Suprapubic skin (tissue), 4 donors: Measurements from ENCODE around the gene MTCH1. TPM values are rescaled to one million over a fixed set of nuclear protein-coding genes. Genes with fewer than 3 reads are reported as not detected.

Source experiments
- DNase-seq, 2 donors: peaks; one replicate each; pipeline ENCODE4 v3.0.0-alpha.2; 2019; ENCODE audit warnings: low spot score in 2 of 2
- H3K27ac ChIP-seq: fragments of 200-600 bp; sonication (generic); one replicate; pipeline ENCODE4 v1.5.1; 2019
- H3K27me3 ChIP-seq: fragments of 200-600 bp; sonication (generic); one replicate; pipeline ENCODE4 v1.5.1; 2019
- H3K36me3 ChIP-seq: fragments of 200-600 bp; sonication (generic); one replicate; pipeline ENCODE4 v1.5.1; 2019
- H3K4me1 ChIP-seq: fragments of 200-600 bp; sonication (generic); one replicate; pipeline ENCODE4 v1.5.1; 2019
- H3K4me3 ChIP-seq: fragments of 200-600 bp; sonication (generic); one replicate; pipeline ENCODE4 v1.5.1; 2019; ENCODE audit warnings: mild to moderate bottlenecking
- H3K9me3 ChIP-seq: fragments of 200-600 bp; sonication (generic); one replicate; pipeline ENCODE4 v1.5.1; 2019
- CTCF ChIP-seq, 2 donors: fragments of 200-600 bp in 1 of 2; fragments of 450-650 bp in 1 of 2; sonication (generic) in 1 of 2; IDR thresholded peaks; one replicate each; pipeline ENCODE4 v1.5.1; 2016 to 2019; ENCODE audit warnings: antibody characterized with exemption in 2 of 2, mild to moderate bottlenecking in 1 of 2, moderate library complexity in 1 of 2
- EP300 ChIP-seq: sonication (generic); formaldehyde crosslinking; IDR thresholded peaks from one replicate; pipeline ENCODE4 v1.6.1; 2017; ENCODE audit warnings: antibody characterized with exemption
- POLR2A ChIP-seq, 2 donors: fragments of 450-650 bp; IDR thresholded peaks; one replicate each; pipeline ENCODE4 v1.6.1; 2017; ENCODE audit warnings: antibody characterized with exemption in 2 of 2, mild to moderate bottlenecking in 2 of 2, moderate library complexity in 2 of 2
- POLR2AphosphoS5 ChIP-seq, 3 donors: sonication (generic); formaldehyde crosslinking; IDR thresholded peaks; one replicate each; pipeline ENCODE4 v1.6.1; 2017; ENCODE audit warnings: antibody characterized with exemption in 3 of 3
- WGBS: methylation state at CpG from one replicate; pipeline ENCODE4 v1.1.5; 2018; 5-methylcytosine and 5-hydroxymethylcytosine counted together
- total RNA-seq, 4 donors: library from RNA; depleted of rRNA; stranded (reverse); fragments of >200 nt; gene quantifications; one replicate each; pipeline ENCODE4 v1.1.0, GENCODE V29; 2016

MTCH1 gene
- total RNA-seq, 4 donors from 2014 or later = 160 to 220 (median 183) TPM

- 79% methylated on average over 4 of the region's 4 CpGs for WGBS
- no peaks in the 10 kb centered on the region for H3K9me3 ChIP-seq
- no peak overlapping the region for H3K27ac ChIP-seq
- peaks cover 52% of the 10 kb centered on the region for H3K36me3 ChIP-seq
- DNase-seq = no peak
- H3K4me1 ChIP-seq = peaks cover 22% of the 10 kb centered on the region
- TF ChIP-seq CTCF (IDR thresholded peaks at IDR 0.05) (no peak), EP300 (no peak), POLR2A (IDR thresholded peaks at IDR 0.05) (no peak), POLR2AphosphoS5 (IDR thresholded peaks at IDR 0.05) (no peak)
- H3K4me3 ChIP-seq = no peak overlapping the region
- no peaks in the 10 kb centered on the region for H3K27me3 ChIP-seq
Measured at GRCh38 chr6:36924131-36924530, 61.9 kb downstream of the MTCH1 start.

GRCh38 chr6:36920546-36920945 lies 65.5 kb downstream of the MTCH1 start:
- Histone ChIP-seq H3K27ac (no peak overlapping the region), H3K27me3 (no peaks in the 10 kb centered on the region), H3K36me3 (peaks cover 68% of the 10 kb centered on the region), H3K4me3 (no peak overlapping the region), H3K9me3 (no peaks in the 10 kb centered on the region), H3K4me1 (peaks cover 18% of the 10 kb centered on the region)
- DNase-seq = no peak
- TF ChIP-seq CTCF (IDR thresholded peaks at IDR 0.05) = no peak
- no peak for TF ChIP-seq POLR2AphosphoS5 (IDR thresholded peaks at IDR 0.05)
- TF ChIP-seq POLR2A (IDR thresholded peaks at IDR 0.05) = no peak
- no peak for TF ChIP-seq EP300
- 79% methylated on average over 5 of the region's 5 CpGs for WGBS

- WGBS = 89% methylated on average over 4 of the region's 4 CpGs
- Histone ChIP-seq H3K9me3 (no peaks in the 10 kb centered on the region), H3K27ac (no peak overlapping the region), H3K27me3 (no peaks in the 10 kb centered on the region), H3K36me3 (peaks cover 71% of the 10 kb centered on the region), H3K4me3 (no peak overlapping the region), H3K4me1 (peaks cover 18% of the 10 kb centered on the region)
- DNase-seq = no peak
- no peak for TF ChIP-seq POLR2A (IDR thresholded peaks at IDR 0.05)
- no peak for TF ChIP-seq CTCF (IDR thresholded peaks at IDR 0.05)
- no peak for TF ChIP-seq POLR2AphosphoS5 (IDR thresholded peaks at IDR 0.05)
Measured at GRCh38 chr6:36920049-36920448, 65.9 kb downstream of the MTCH1 start.

Other genes starting within 250 kb of the MTCH1 start
- 1 to 10 TPM in 2 of 4 donors, under 1 TPM in 2; 0.48 to 1.2 (median 0.90) TPM for gene CPNE5, start 146.8 kb downstream of the MTCH1 start, total RNA-seq
- gene PPIL1, start 111.4 kb downstream of the MTCH1 start, total RNA-seq = 10 to 100 TPM in 1 of 4 donors, 1 to 10 TPM in 3; 4.1 to 16.6 (median 7.7) TPM
- 10 to 100 TPM; 29.8 to 42.1 (median 37.9) TPM for gene C6orf89, start 100.2 kb downstream of the MTCH1 start, total RNA-seq
- gene PI16, start 31.5 kb downstream of the MTCH1 start, total RNA-seq = 10 to 100 TPM in 1 of 4 donors, 1 to 10 TPM in 3; 2.8 to 17.2 (median 3.9) TPM
- 10 to 100 TPM in 1 of 4 donors, 1 to 10 TPM in 3; 2.4 to 13.6 (median 4.6) TPM for gene FGD2, start 19.5 kb upstream of the MTCH1 start, total RNA-seq
- 100 to 1,000 TPM in 2 of 4 donors, 10 to 100 TPM in 2; 63.6 to 158 (median 110) TPM for gene PIM1, start 184.0 kb upstream of the MTCH1 start, total RNA-seq